BJ (cell line): ENCODE measurements around the gene PPM1B. TPM values are rescaled to one million over a fixed set of nuclear protein-coding genes. Genes with fewer than 3 reads are reported as not detected.
"Not testable (repeated sequence)": the region's sequence is repeated elsewhere in the genome, so short reads cannot be mapped to it uniquely, and the experiment has no call there.

ENCODE experiments used
- CTCF ChIA-PET: fragments of 350-600 bp; formaldehyde crosslinking; extraction: SDS; loops from one replicate; lab custom pipeline; 2021; ENCODE audit warnings: antibody characterized with exemption, inconsistent platforms; lab: Yijun Ruan, JAX
- POLR2A ChIA-PET: fragments of 300-600 bp; sonication (Branson Sonifier 250); formaldehyde crosslinking; extraction: SDS; loops from one replicate; lab custom pipeline; 2021; ENCODE audit warnings: antibody characterized with exemption; lab: Charles Lee
- DNase-seq: peaks from one replicate; pipeline ENCODE4 v3.0.0-alpha.2; 2011; ENCODE audit warnings: low read depth
- H3K27me3 ChIP-seq: 2 replicates; pipeline ENCODE4 v1.6.0; 2011; ENCODE audit warnings: low read length; ENCODE audit not compliant: control insufficient read depth, insufficient read depth
- H3K36me3 ChIP-seq: 2 replicates; pipeline ENCODE4 v1.5.1; 2011; ENCODE audit warnings: low read length; ENCODE audit not compliant: control insufficient read depth, insufficient read depth
- H3K4me3 ChIP-seq: 2 replicates; pipeline ENCODE4 v1.5.1; 2011; ENCODE audit warnings: low read depth, mild to moderate bottlenecking, control low read depth, low read length
- CTCF ChIP-seq: IDR thresholded peaks from 2 replicates; pipeline ENCODE4 v1.5.1; 2011; ENCODE audit warnings: low read depth, mild to moderate bottlenecking, control low read depth, inconsistent platforms, low read length, moderate library complexity; ENCODE audit not compliant: insufficient read depth
- polyA plus RNA-seq: library from polyadenylated mRNA; depleted of rRNA; stranded (reverse); fragments of >200 nt; gene quantifications from 2 replicates; pipeline ENCODE4 v1.2.3, GENCODE V29; 2011

PPM1B gene
- polyA plus RNA-seq, 1 experiment, result 8.2 TPM

- POLR2A ChIA-PET, result interaction anchor here (0.6 to 1.3 kb wide), 3 partner anchors 24 to 99 kb away, joined by 3 to 5 read pairs (median 4); no protein-coding TSS in a partner anchor
- H3K27me3 ChIP-seq, result no peaks in the 10 kb centered on the region
- no peak for TF ChIP-seq CTCF
- H3K4me3 ChIP-seq, result peak overlapping the region; percentile 54
- H3K36me3 ChIP-seq, result no peaks in the 10 kb centered on the region
- CTCF ChIA-PET, result interaction anchor here (0.7 kb wide), 1 partner anchor 9 kb away, joined by 3 read pairs; no protein-coding TSS in a partner anchor
- peak; percentile 100 for DNase-seq
Observed at GRCh38 chr2:44167908-44168680, 581 bp upstream of the PPM1B start.

GRCh38 chr2:44169155-44169898, 652 bp downstream of the PPM1B start:
- H3K27me3 ChIP-seq, result no peaks in the 10 kb centered on the region
- peak overlapping the region; percentile 88 for H3K4me3 ChIP-seq
- no peak for DNase-seq
- no peaks in the 10 kb centered on the region for H3K36me3 ChIP-seq
- CTCF ChIA-PET, result interaction anchor here (0.9 to 1.0 kb wide), 2 partner anchors 10 to 82 kb away, joined by 3 read pairs; no protein-coding TSS in a partner anchor
- POLR2A ChIA-PET, result interaction anchor here (1.3 kb wide), 1 partner anchor 26 kb away, joined by 5 read pairs; no protein-coding TSS in a partner anchor
- TF ChIP-seq CTCF, result no peak

GRCh38 chr2:44170311-44170717, 1.6 kb downstream of the PPM1B start:
- H3K36me3 ChIP-seq, result no peaks in the 10 kb centered on the region
- no peak for DNase-seq
- TF ChIP-seq CTCF, result no peak
- ChIA-PET CTCF (interaction anchor here (0.9 to 1.6 kb wide), 4 partner anchors 9 to 83 kb away, joined by 3 to 5 read pairs (median 3); no protein-coding TSS in a partner anchor), POLR2A (no interaction called here)
- H3K27me3 ChIP-seq, result no peaks in the 10 kb centered on the region
- peak overlapping the region; percentile 88 for H3K4me3 ChIP-seq

GRCh38 chr2:44171018-44171417, 2.3 kb downstream of the PPM1B start:
- ChIA-PET POLR2A (no interaction called here), CTCF (interaction anchor here (1.5 to 1.6 kb wide), 2 partner anchors 16 to 46 kb away, joined by 3 to 5 read pairs; no protein-coding TSS in a partner anchor)
- no peaks in the 10 kb centered on the region for H3K27me3 ChIP-seq
- DNase-seq, result peak; percentile 35
- H3K36me3 ChIP-seq, result no peaks in the 10 kb centered on the region
- H3K4me3 ChIP-seq, result peak overlapping the region; percentile 18; the same call in 1 of the 2 replicates
- TF ChIP-seq CTCF, result no peak

- H3K36me3 ChIP-seq, H3K4me3 ChIP-seq, H3K27me3 ChIP-seq, POLR2A ChIA-PET, DNase-seq: not testable (repeated sequence)
- CTCF ChIA-PET, result interaction anchor here (1.5 to 1.6 kb wide), 2 partner anchors 15 to 45 kb away, joined by 3 to 5 read pairs; no protein-coding TSS in a partner anchor
Observed at GRCh38 chr2:44171442-44171841, 2.8 kb downstream of the PPM1B start.
